ENCODE data around the gene MCTP2. TPM values are rescaled to one million over a fixed set of nuclear protein-coding genes. Genes with fewer than 3 reads are reported as not detected.
"Not testable (repeated sequence)": the region's sequence is repeated elsewhere in the genome, so short reads cannot be mapped to it uniquely, and the experiment has no call there.

MCTP2 gene
- total RNA-seq, 1 donor from 2014 or later = 0.35 TPM

GRCh38 chr15:94256511-94256910 lies 25.1 kb downstream of the MCTP2 start:
- Mint-ChIP-seq H3K9me3 (no peaks in the 10 kb centered on the region), H3K4me3 (no peak overlapping the region), H3K27me3 (ENCODE audit: low read depth) (no peaks in the 10 kb centered on the region), H3K4me1 (no peaks in the 10 kb centered on the region), H3K27ac (ENCODE audit: unreplicated experiment) (no peak overlapping the region), H3K36me3 (ENCODE audit: low read depth) (no peaks in the 10 kb centered on the region)
- DNase-seq (ENCODE audit: low read depth, low spot score) = no peak
- no peak for TF ChIP-seq CTCF (conservative IDR thresholded peaks at IDR 0.05)

DNA sequence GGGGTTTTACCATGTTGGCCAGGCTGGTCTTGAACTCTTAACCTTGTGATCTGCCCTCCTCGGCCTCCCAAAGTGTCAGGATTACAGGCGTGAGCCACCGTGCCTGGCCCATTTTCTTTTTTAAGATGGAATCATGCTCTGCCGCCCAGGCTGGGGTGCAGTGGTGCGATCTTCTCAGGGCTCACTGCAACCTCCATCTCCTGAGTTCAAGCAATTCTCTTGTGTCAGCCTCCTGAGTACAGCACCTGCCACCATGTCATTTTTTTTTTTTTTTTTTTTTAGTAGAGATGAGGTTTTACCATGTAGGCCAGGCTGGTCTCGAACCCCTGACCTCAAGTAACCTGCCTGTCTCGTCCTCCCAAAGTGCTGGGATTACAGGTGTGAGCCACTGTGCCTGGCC lies 26.4 kb downstream of the MCTP2 start:
- not testable (repeated sequence) for H3K27me3 Mint-ChIP-seq (ENCODE audit: low read depth); H3K9me3 Mint-ChIP-seq

GRCh38 chr15:94258246-94258645 lies 26.9 kb downstream of the MCTP2 start:
- no peaks in the 10 kb centered on the region for H3K9me3 Mint-ChIP-seq
- no peak for DNase-seq (ENCODE audit: low read depth, low spot score)
- H3K4me1 Mint-ChIP-seq = no peaks in the 10 kb centered on the region
- no peaks in the 10 kb centered on the region for H3K27me3 Mint-ChIP-seq (ENCODE audit: low read depth)
- no peak overlapping the region for H3K4me3 Mint-ChIP-seq
- no peak overlapping the region for H3K27ac Mint-ChIP-seq (ENCODE audit: unreplicated experiment)
- no peak for TF ChIP-seq CTCF (conservative IDR thresholded peaks at IDR 0.05)
- H3K36me3 Mint-ChIP-seq (ENCODE audit: low read depth) = no peaks in the 10 kb centered on the region

More for the DNA sequence above, 26.4 kb downstream of the MCTP2 start:
- H3K36me3 Mint-ChIP-seq (ENCODE audit: low read depth); DNase-seq (ENCODE audit: low read depth, low spot score); H3K4me1 Mint-ChIP-seq; H3K27ac Mint-ChIP-seq (ENCODE audit: unreplicated experiment); H3K4me3 Mint-ChIP-seq: not testable (repeated sequence)

DNA sequence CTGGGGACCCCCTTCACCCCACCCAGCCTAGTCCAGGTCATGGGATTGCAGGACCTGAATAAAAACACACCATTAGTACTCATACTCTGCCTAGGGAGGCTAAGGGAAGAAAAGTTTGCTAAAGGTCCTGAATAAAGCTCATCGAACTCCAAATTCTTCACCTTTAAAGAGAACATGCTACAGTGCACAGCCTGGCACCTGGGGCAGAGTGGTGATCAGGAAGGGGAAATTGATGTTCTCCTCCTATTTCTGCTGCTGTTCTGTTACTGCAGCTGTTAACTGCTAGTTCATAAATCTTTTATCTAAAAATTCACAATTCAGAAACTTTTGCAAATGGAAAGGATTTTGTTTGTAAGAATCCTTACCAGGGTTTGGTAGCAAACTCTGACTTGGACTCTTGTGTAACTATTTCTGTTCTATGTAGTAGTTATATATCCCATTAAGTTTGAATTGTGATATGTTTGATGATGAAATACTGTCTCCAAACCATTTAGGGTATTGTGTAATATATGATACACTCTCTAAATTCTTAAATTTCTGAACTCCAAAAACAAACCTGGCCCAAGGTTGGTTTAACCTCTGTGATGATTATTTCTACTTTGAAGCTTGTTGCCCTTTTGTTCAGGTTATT lies 27.9 kb downstream of the MCTP2 start:
- DNase-seq (ENCODE audit: low read depth, low spot score) = no peak
- Mint-ChIP-seq H3K27me3 (ENCODE audit: low read depth) (no peaks in the 10 kb centered on the region), H3K4me1 (no peaks in the 10 kb centered on the region), H3K27ac (ENCODE audit: unreplicated experiment) (no peak overlapping the region), H3K36me3 (ENCODE audit: low read depth) (no peaks in the 10 kb centered on the region), H3K4me3 (no peak overlapping the region), H3K9me3 (no peaks in the 10 kb centered on the region)
- no peak for TF ChIP-seq CTCF (conservative IDR thresholded peaks at IDR 0.05)

DNA sequence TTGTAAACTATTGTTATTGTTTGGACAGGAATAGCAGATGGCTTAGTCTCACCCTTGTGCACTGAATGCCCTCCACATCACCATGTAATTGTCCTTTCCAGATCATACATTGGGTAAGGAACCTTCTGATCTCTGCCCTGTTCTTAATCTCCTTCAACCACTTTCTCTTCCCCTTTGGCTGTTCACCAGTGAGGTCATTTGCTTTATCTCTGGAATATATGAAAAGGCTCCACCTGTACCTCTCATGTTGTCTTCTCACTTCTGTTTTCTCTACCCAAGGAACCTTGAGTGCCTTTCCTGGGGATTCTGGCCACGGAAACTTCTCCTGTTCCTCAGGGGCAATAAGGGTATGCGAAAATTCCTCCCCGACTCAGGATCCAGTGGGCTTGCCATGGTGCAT lies 28.5 kb downstream of the MCTP2 start:
- no peak for TF ChIP-seq CTCF (conservative IDR thresholded peaks at IDR 0.05)
- no peaks in the 10 kb centered on the region for H3K9me3 Mint-ChIP-seq
- no peak for DNase-seq (ENCODE audit: low read depth, low spot score)
- H3K36me3 Mint-ChIP-seq (ENCODE audit: low read depth) = no peaks in the 10 kb centered on the region
- no peaks in the 10 kb centered on the region for H3K4me1 Mint-ChIP-seq
- no peaks in the 10 kb centered on the region for H3K27me3 Mint-ChIP-seq (ENCODE audit: low read depth)
- H3K27ac Mint-ChIP-seq (ENCODE audit: unreplicated experiment) = no peak overlapping the region
- no peak overlapping the region for H3K4me3 Mint-ChIP-seq

GRCh38 chr15:94262201-94262600 lies 30.8 kb downstream of the MCTP2 start:
- peaks cover 10% of the 10 kb centered on the region for H3K4me1 Mint-ChIP-seq
- H3K4me3 Mint-ChIP-seq = no peak overlapping the region
- H3K27ac Mint-ChIP-seq (ENCODE audit: unreplicated experiment) = no peak overlapping the region
- H3K36me3 Mint-ChIP-seq (ENCODE audit: low read depth) = no peaks in the 10 kb centered on the region
- no peak for DNase-seq (ENCODE audit: low read depth, low spot score)
- TF ChIP-seq CTCF (conservative IDR thresholded peaks at IDR 0.05) = no peak
- no peaks in the 10 kb centered on the region for H3K9me3 Mint-ChIP-seq
- H3K27me3 Mint-ChIP-seq (ENCODE audit: low read depth) = no peaks in the 10 kb centered on the region

All from neural crest cell (in vitro differentiated cells).